ENCODE measurements around the gene NLN. TPM values are rescaled to one million over a fixed set of nuclear protein-coding genes. Genes with fewer than 3 reads are reported as not detected.
A peak's percentile ranks its signal among the peaks of the same experiment; 100 is the strongest.

Gene NLN
- total and polyA plus RNA-seq, 9 of the 15 experiments (the other 6 are each of a cell fraction or from before 2014, with no cell fraction given), result 6.9 to 45.2 (median 28.8) TPM

GRCh38 chr5:65805089-65805488 is 83.1 kb downstream of the NLN start:
- ATAC-seq, result no peak
- H3K36me3 ChIP-seq (ENCODE audit: control insufficient read depth, insufficient read depth, low read length), result peaks cover 26% of the 10 kb centered on the region
- no peak overlapping the region for H3K4me3 ChIP-seq
- no TSS peak for BruUV-seq (replicated peaks)
- no peaks in the 10 kb centered on the region for H3K27me3 ChIP-seq (ENCODE audit: control insufficient read depth in 2 of 2, insufficient read depth in 2 of 2, low read length in 2 of 2)
- H4K20me1 ChIP-seq (replicated peaks; ENCODE audit: control insufficient read depth, insufficient read depth, low read length), result no peaks in the 10 kb centered on the region
- DNase-seq (ENCODE audit: extremely low read depth in 1 of 4, low spot score in 3 of 4), result no peak
- no peaks in the 10 kb centered on the region for H3K79me2 ChIP-seq (ENCODE audit: control insufficient read depth, insufficient read depth, low read length)
- in situ Hi-C loops (cut with MboI) (no loop called here), intact Hi-C loops (cut with micrococcal nuclease) (no loop called here)
- no peaks in the 10 kb centered on the region for H3K4me1 ChIP-seq (replicated peaks in 1 of 2; ENCODE audit: control insufficient read depth in 2 of 2, insufficient read depth in 2 of 2, low read length in 2 of 2)
- no peak overlapping the region for H3K9ac ChIP-seq (ENCODE audit: insufficient read depth in 1 of 2, low read depth in 2 of 2, low read length in 2 of 2)
- no peaks in the 10 kb centered on the region for H3K9me1 ChIP-seq (ENCODE audit: control insufficient read depth, insufficient read depth, low read length)
- H3K4me2 ChIP-seq (ENCODE audit: insufficient read depth, low read length), result no peak overlapping the region
- ChIA-PET POLR2A (no interaction called here), CTCF (ENCODE audit: low intra/inter-chr PET ratio) (no interaction called here)
- no peak overlapping the region for H2AFZ ChIP-seq (ENCODE audit: low read depth, low read length)
- no peak overlapping the region for H3K27ac ChIP-seq (ENCODE audit: extremely low read depth, low read depth, low read length)
- FAIRE-seq, result peak; percentile 23
- peaks cover 11% of the 10 kb centered on the region; the same call in 1 of the 2 replicates for H3K9me3 ChIP-seq (replicated peaks; ENCODE audit: control insufficient read depth, insufficient read depth, low read depth, low read length)
- 48% methylated on average over 2 of the region's 2 CpGs for WGBS (ENCODE audit: insufficient coverage, low coverage, missing lambda C conversion rate)
- no peak for TF ChIP-seq ZNF143 (CRISPR knock-in tag; IDR thresholded peaks at IDR 0.05)
- TF ChIP-seq DLX4 (CRISPR knock-in tag; IDR thresholded peaks at IDR 0.05), result no peak
- no peak for TF ChIP-seq TBP (optimal IDR thresholded peaks at IDR 0.05; ENCODE audit: low read depth, low read length)
- no peak for TF ChIP-seq ZHX1 (conservative IDR thresholded peaks at IDR 0.05; ENCODE audit: low read length)
- TF ChIP-seq VEZF1 (CRISPR knock-in tag; IDR thresholded peaks at IDR 0.05), result no peak
- no peak for TF ChIP-seq ERF (CRISPR knock-in tag; IDR thresholded peaks at IDR 0.05)
- no peak for TF ChIP-seq TCFL5 (CRISPR knock-in tag; conservative IDR thresholded peaks at IDR 0.05)
- no peak for TF ChIP-seq FIP1L1 (IDR thresholded peaks at IDR 0.05; ENCODE audit: low read depth, low read length, poor library complexity, severe bottlenecking)
- TF ChIP-seq ZNF407 (IDR thresholded peaks at IDR 0.05; ENCODE audit: low read depth), result no peak
- TF ChIP-seq ADNP (tag; IDR thresholded peaks at IDR 0.05), result no peak
